ENCODE data around the gene DCUN1D2.

GRCh38 chr13:113408562-113408961 lies 81.9 kb downstream of the DCUN1D2 start:
- TF ChIP-seq CTCF (IDR thresholded peaks at IDR 0.05) (no peak), POLR2AphosphoS5 (IDR thresholded peaks at IDR 0.05) (no peak), POLR2A (IDR thresholded peaks at IDR 0.05) (no peak), EP300 (IDR thresholded peaks at IDR 0.05) (no peak)
